Activated CD8-positive, alpha-beta T cell treated with anti-CD3 and anti-CD28 coated beads for 36 hours (primary cell): Measurements from ENCODE around the gene CDKN2AIPNL. TPM values are rescaled to one million over a fixed set of nuclear protein-coding genes. Genes with fewer than 3 reads are reported as not detected.

ENCODE experiments used
- ATAC-seq: fragments of 200-7000 bp; cut with Tn5 transposase; one replicate; pipeline ENCODE4 v1.10.0; 2021; ENCODE audit warnings: mild to moderate bottlenecking, moderate library complexity
- CTCF ChIA-PET: fragments of 350-600 bp; sonication (Branson Sonifier 250); formaldehyde crosslinking; loops from one replicate; lab custom pipeline; 2021; ENCODE audit warnings: antibody characterized with exemption; lab: Charles Lee
- POLR2A ChIA-PET: fragments of 350-600 bp; sonication (Branson Sonifier 250); formaldehyde crosslinking; loops from one replicate; lab custom pipeline; 2021; ENCODE audit warnings: antibody characterized with exemption; lab: Charles Lee
- DNase-seq: peaks from one replicate; pipeline ENCODE4 v3.0.0-alpha.2; 2020
- H3K27ac Mint-ChIP-seq: one replicate; pipeline ENCODE4 v1.8.0; 2021; ENCODE audit warnings: mild to moderate bottlenecking, mixed read lengths
- H3K27me3 Mint-ChIP-seq: one replicate; pipeline ENCODE4 v1.8.0; 2021; ENCODE audit warnings: mixed read lengths
- H3K36me3 Mint-ChIP-seq: one replicate; pipeline ENCODE4 v1.8.0; 2021; ENCODE audit warnings: low read depth, mixed read lengths
- H3K4me1 Mint-ChIP-seq: one replicate; pipeline ENCODE4 v1.8.0; 2021; ENCODE audit warnings: low read depth, mixed read lengths
- H3K4me3 Mint-ChIP-seq: one replicate; pipeline ENCODE4 v1.8.0; 2021; ENCODE audit warnings: mild to moderate bottlenecking, moderate library complexity, mixed read lengths
- H3K9me3 Mint-ChIP-seq: one replicate; pipeline ENCODE4 v1.8.0; 2021; ENCODE audit warnings: mixed read lengths
- CTCF ChIP-seq: fragments of 200-600 bp; IDR thresholded peaks from one replicate; pipeline ENCODE4 v1.8.0; 2022; ENCODE audit warnings: antibody characterized with exemption, mild to moderate bottlenecking
- intact Hi-C: fragments of 100-400 bp; cut with micrococcal nuclease; formaldehyde crosslinking; loops from one replicate; pipeline ENCODE4 v1.10.0; 2022
- total RNA-seq, 2 experiments: library from RNA; stranded (reverse); gene quantifications; one replicate each; pipeline ENCODE4 v1.2.3, GENCODE V29; 2021

The CDKN2AIPNL gene
- total RNA-seq, 2 experiments from 2014 or later: 38.2 to 41.1 TPM

- no peaks in the 10 kb centered on the region for H3K27me3 Mint-ChIP-seq
- intact Hi-C loops: loop anchor here (10.0 kb wide), 1 partner anchor 102 kb away; no protein-coding TSS in a partner anchor
- peaks cover 19% of the 10 kb centered on the region for H3K36me3 Mint-ChIP-seq
- POLR2A ChIA-PET: interaction anchor here (0.5 to 1.2 kb wide), 3 partner anchors 10 to 120 kb away, joined by 3 to 4 read pairs (median 3); partner anchors contain the start of gene JADE2
- peak; percentile 56 for ATAC-seq
- H3K27ac Mint-ChIP-seq: peak overlapping the region; percentile 52
- peaks cover 33% of the 10 kb centered on the region for H3K4me1 Mint-ChIP-seq
- CTCF ChIA-PET: interaction anchor here (0.7 to 1.4 kb wide), 4 partner anchors 10 to 117 kb away, joined by 3 to 5 read pairs (median 3); no protein-coding TSS in a partner anchor
- H3K4me3 Mint-ChIP-seq: no peak overlapping the region
- no peak for TF ChIP-seq CTCF
- DNase-seq: peak; percentile 17
- no peaks in the 10 kb centered on the region for H3K9me3 Mint-ChIP-seq
Measured at GRCh38 chr5:134406390-134406789, 5.3 kb downstream of the CDKN2AIPNL start.

GRCh38 chr5:134403951-134404350, 7.7 kb downstream of the CDKN2AIPNL start:
- DNase-seq: no peak
- H3K9me3 Mint-ChIP-seq: no peaks in the 10 kb centered on the region
- peaks cover 31% of the 10 kb centered on the region for H3K36me3 Mint-ChIP-seq
- H3K27me3 Mint-ChIP-seq: no peaks in the 10 kb centered on the region
- intact Hi-C loops: loop anchor here (10.0 kb wide), 1 partner anchor 99 kb away; no protein-coding TSS in a partner anchor
- TF ChIP-seq CTCF: no peak
- no peak overlapping the region for H3K4me3 Mint-ChIP-seq
- no peak for ATAC-seq
- CTCF ChIA-PET: interaction anchor here (0.9 to 1.2 kb wide), 2 partner anchors 20 to 174 kb away, joined by 3 read pairs; no protein-coding TSS in a partner anchor
- peaks cover 17% of the 10 kb centered on the region for H3K4me1 Mint-ChIP-seq
- peak overlapping the region; percentile 42 for H3K27ac Mint-ChIP-seq
- POLR2A ChIA-PET: interaction anchor here (0.6 kb wide), 1 partner anchor 191 kb away, joined by 3 read pairs; no protein-coding TSS in a partner anchor

GRCh38 chr5:134398609-134399155, 13.0 kb downstream of the CDKN2AIPNL start:
- peaks cover 39% of the 10 kb centered on the region for H3K36me3 Mint-ChIP-seq
- H3K27ac Mint-ChIP-seq: no peak overlapping the region
- intact Hi-C loops: loop anchor here (10.0 kb wide), 1 partner anchor 186 kb away; no protein-coding TSS in a partner anchor
- H3K4me1 Mint-ChIP-seq: peaks cover 10% of the 10 kb centered on the region
- ATAC-seq: no peak
- ChIA-PET CTCF (interaction anchor here (1.0 to 1.2 kb wide), 3 partner anchors 10 to 185 kb away, joined by 3 read pairs; no protein-coding TSS in a partner anchor), POLR2A (interaction anchor here (2.4 kb wide), 1 partner anchor 10 kb away, joined by 7 read pairs; no protein-coding TSS in a partner anchor)
- no peak for DNase-seq
- H3K4me3 Mint-ChIP-seq: no peak overlapping the region
- no peak for TF ChIP-seq CTCF
- H3K27me3 Mint-ChIP-seq: no peaks in the 10 kb centered on the region
- H3K9me3 Mint-ChIP-seq: no peaks in the 10 kb centered on the region

GRCh38 chr5:134397196-134397595, 14.5 kb downstream of the CDKN2AIPNL start:
- no peak for DNase-seq
- Mint-ChIP-seq H3K27ac (no peak overlapping the region), H3K4me3 (no peak overlapping the region), H3K36me3 (peaks cover 42% of the 10 kb centered on the region), H3K4me1 (peaks cover 11% of the 10 kb centered on the region), H3K27me3 (no peaks in the 10 kb centered on the region), H3K9me3 (no peaks in the 10 kb centered on the region)
- ATAC-seq: no peak
- CTCF ChIA-PET: interaction anchor here (0.7 to 2.5 kb wide), 5 partner anchors 11 to 187 kb away, joined by 3 to 16 read pairs (median 3); partner anchors contain the start of gene CDKN2AIPNL
- intact Hi-C loops: loop anchor here (10.0 kb wide), 1 partner anchor 188 kb away; no protein-coding TSS in a partner anchor
- POLR2A ChIA-PET: interaction anchor here (1.1 to 2.4 kb wide), 5 partner anchors 9 to 21 kb away, joined by 3 to 7 read pairs (median 4); no protein-coding TSS in a partner anchor
- TF ChIP-seq CTCF: no peak
